T-helper 2 cell treated with Interferon-gamma antibody and Interleukin-4, amounts not matched to agents 100 ng/mL and 5 ng/mL, for 36 hours (primary cell): ENCODE measurements around the gene MYO1F. TPM values are rescaled to one million over a fixed set of nuclear protein-coding genes. Genes with fewer than 3 reads are reported as not detected.

ENCODE experiments used
- intact Hi-C: fragments of 100-400 bp; cut with micrococcal nuclease; formaldehyde crosslinking; loops from one replicate; pipeline ENCODE4 v1.15.1; 2023
- total RNA-seq: library from RNA; stranded (reverse); gene quantifications from 2 replicates; pipeline ENCODE4 v1.2.3, GENCODE V29; 2022

The MYO1F gene
- total RNA-seq, 1 donor from 2014 or later, result 385 TPM

DNA sequence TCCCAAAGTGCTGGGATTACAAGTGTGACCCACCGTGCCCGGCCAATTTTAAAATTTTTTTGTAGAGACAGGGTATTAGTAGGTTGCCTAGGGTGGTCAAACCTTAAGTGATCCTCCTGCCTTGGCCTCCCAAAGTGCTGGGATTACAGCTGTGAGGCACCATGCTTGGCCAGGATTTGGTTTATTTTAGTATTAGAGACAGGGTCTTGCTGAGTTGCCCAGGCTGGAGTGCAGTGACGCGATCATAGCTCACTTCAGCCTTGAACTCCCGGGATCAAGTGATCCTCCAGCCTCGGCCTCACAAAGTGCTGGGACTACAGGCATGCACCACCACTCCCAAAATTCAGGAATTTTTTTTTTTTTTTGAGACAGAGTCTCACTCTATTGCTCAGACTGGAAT, 57.9 kb downstream of the MYO1F start:
- intact Hi-C loops, result no loop called here

- intact Hi-C loops, result no loop called here
Observed at GRCh38 chr19:8518536-8518935, 58.7 kb downstream of the MYO1F start.

- intact Hi-C loops, result loop anchor here (1.0 kb wide), 1 partner anchor 30 kb away; no protein-coding TSS in a partner anchor
Observed at GRCh38 chr19:8517551-8518442, 59.4 kb downstream of the MYO1F start.

- intact Hi-C loops, result loop anchor here (1.0 to 2.0 kb wide), 2 partner anchors 54 to 125 kb away; partner anchors contain the start of gene RAB11B
Observed at GRCh38 chr19:8515317-8515716, 61.9 kb downstream of the MYO1F start.

DNA sequence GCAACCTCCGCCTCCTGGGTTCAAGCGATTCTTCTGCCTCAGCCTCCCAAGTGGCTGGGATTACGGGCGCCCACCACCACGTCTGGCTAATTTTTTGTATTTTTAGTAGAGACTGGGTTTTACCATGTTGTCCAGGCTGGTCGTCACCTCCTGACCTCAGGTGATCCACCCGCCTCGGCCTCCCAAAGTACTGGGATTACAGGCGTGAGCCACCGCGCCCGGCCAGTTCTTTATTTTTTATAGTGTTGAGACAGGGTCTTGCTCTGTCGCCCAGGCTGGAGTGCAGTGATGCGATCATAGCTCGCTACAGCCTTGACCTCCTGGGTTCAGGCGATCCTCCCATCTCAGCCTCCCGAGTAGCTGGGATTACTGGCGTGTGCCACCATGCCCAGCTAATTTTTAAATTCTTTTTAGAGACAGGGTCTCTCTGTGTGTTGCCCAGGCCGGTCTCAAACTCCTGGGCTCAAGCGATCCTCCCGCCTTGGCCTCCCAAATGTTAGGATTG, 62.7 kb downstream of the MYO1F start:
- intact Hi-C loops, result loop anchor here (1.0 to 2.0 kb wide), 2 partner anchors 55 to 124 kb away; partner anchors contain the start of gene RAB11B

GRCh38 chr19:8513687-8514504, 63.3 kb downstream of the MYO1F start, which contains the start of gene ZNF414:
TSS of gene ZNF414 (minus strand) at chr19:8514167. CDS start at chr19:8514046, 121 bp downstream.
- intact Hi-C loops, result loop anchor here (1.0 to 2.0 kb wide), 3 partner anchors 70 to 123 kb away; partner anchors contain the start of genes HNRNPM, MARCHF2 and RAB11B

DNA sequence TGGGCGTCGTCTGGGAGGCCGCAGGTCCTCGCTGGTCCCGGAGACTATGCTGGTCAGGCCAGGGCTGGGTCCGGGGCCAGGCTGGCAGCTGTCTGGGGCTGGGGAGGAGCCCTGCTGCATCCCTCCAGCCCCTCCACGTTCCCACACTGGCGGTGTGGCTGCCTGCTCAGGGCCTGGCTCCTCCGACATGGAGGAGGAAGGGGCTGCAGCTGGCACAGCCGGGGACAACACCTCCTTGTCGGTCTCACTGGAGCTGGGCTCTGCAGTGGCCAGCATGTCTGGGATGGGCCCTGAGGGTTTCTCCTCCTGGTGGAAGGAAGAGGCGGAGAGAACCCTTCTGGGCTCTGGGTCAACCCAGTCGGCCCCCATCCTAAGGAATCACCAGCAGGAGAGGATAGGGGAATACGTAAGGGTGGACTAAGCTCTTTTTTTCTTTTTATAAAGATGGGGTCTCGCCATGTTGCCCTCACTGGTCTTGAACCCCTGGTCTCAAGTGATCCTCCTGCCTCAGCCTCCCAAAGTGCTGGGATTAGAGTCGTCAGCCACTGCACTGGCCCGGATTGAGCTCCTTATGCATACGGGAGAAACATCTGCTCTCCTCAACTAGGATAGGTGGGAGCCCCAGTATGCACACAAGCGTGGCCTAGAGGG, 64.1 kb downstream of the MYO1F start:
- intact Hi-C loops, result loop anchor here (1.0 kb wide), 2 partner anchors 69 to 100 kb away; partner anchors contain the start of genes HNRNPM and MARCHF2

DNA sequence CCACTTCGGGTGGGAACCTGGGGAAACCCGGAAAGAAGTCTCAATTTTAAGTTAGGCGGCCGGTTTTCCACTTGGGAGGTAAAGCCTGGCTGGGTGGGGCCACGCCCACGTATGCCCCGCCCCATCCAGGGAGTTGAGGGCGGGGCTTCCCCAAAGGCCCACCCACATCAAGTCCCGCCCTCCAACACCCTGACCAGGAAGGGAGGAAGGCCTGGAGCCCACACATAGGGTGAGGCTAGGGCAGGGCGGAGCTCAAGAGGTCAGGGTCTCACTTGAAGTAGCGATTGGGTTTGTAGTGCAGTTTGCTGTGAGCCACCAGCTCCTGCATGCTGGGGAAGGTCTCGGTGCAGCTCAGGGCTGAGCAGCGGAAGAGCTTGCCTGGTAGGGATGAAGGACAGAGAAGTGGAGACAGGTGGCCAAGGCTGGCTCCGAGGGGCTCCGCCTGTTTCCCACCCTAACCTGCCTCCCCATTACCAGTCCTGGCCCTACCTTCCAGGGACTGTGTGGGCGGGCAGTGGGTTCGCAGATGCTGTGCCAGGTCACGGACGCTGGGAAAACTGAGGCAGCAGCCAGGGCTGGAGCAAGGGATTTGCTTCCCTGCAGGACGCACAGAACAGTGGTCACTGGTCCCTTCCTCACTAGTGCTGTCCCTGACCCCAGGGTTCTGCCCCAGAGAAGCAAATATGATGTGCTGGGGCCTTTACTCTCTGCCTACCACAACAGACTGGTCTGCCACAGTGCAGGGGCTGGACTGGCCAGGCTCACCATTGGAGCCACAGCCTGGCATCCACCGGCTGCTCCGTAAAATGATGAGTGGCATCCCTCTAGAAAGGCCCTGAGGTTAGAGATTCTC, 64.9 kb downstream of the MYO1F start:
- intact Hi-C loops, result no loop called here

DNA sequence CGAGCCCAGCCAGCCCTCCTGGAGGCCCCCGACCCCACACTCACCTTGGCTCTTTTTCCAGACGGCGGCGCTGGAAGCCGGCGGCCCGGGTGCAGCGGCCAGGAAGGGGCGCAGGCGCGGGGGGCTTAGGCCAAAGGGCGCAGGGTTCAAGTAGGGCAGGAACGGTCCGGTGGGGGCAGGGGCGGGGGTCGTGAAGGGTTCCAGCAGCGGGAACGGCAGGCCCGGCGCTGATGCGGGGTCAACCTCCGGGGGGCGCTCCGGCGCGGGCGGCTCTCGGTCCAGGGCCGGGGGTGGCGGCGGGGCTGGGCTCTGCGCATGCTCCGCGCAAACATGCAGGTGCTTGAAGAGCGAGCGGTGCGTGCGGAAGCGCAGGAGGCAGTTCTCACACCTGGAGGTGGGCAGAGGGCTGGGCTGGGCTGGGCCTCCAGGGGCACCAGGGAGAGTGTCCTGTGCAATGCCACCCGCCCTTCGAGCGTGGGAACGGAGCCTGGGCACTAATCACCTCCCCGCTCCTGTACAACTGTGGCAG, 65.6 kb downstream of the MYO1F start:
- intact Hi-C loops, result no loop called here

DNA sequence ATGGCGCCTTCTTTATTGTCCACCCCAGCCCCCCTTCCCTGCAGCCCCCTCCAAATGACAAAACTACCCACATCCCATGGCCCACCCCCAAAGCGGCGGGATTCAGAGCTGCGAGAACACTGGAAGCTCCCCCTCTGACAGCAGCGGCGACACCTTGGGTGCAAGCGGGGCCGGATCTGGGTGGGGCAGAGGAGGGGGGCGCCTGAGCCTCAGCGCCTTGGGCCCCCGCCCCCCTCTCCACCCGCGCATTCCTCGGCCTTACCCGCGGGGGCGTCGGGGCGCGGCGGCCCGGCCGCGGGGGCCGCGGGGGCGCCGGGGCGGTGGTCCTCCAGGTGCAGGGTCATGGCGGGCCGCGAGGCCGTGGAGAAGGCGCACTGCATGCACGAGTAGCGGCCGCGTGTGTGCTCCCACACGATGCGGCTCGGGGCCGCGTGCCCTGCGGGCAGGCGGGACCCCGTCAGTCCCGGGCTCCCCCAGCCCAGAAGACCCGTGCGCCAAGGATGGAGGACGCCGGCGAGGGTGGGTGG, 66.6 kb downstream of the MYO1F start:
- intact Hi-C loops, result no loop called here

GRCh38 chr19:8506402-8506957, 70.8 kb downstream of the MYO1F start:
- intact Hi-C loops, result no loop called here

DNA sequence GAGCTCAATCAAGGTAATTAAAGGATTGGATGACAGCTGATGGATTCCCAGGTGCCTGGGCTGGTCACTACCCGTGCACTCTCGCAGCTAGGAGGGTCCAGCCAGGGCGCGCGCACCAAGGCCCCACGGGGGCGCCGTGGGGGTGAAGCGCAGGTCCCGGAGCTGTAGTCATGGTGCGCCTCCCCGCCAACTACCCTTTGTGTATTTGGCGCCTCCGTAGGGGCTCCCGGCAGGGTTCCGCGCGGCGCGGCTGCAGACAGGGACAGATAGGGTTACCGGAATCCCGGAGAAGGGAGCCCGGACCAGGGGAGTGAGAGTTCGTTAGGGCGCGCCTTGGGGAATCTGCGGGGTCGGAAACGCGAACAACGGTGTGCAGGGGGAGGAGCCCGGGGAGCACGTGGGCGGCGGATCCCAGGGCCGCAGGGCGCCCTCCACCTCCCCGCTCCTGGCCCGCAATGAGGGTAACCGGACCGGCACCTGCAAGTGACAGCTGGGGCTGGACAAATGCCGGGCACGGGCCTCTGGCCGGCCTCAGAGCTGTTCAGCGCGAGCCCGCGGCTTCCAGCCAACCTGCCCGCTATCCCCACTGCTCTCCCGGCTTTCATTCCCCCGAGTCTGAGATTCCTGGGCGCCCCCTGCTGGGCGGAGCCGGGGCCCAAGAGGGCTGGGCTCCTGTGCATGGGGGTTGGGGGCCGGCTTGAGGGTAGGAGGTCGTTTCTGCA, 71.4 kb downstream of the MYO1F start:
- intact Hi-C loops, result no loop called here

- intact Hi-C loops, result no loop called here
Observed at GRCh38 chr19:8504919-8505318, 72.3 kb downstream of the MYO1F start.

- intact Hi-C loops, result no loop called here
Observed at GRCh38 chr19:8504171-8504570, 73.1 kb downstream of the MYO1F start.

- intact Hi-C loops, result no loop called here
Observed at GRCh38 chr19:8503510-8503909, 73.7 kb downstream of the MYO1F start.

GRCh38 chr19:8501981-8502380, 75.3 kb downstream of the MYO1F start:
- intact Hi-C loops, result no loop called here

DNA sequence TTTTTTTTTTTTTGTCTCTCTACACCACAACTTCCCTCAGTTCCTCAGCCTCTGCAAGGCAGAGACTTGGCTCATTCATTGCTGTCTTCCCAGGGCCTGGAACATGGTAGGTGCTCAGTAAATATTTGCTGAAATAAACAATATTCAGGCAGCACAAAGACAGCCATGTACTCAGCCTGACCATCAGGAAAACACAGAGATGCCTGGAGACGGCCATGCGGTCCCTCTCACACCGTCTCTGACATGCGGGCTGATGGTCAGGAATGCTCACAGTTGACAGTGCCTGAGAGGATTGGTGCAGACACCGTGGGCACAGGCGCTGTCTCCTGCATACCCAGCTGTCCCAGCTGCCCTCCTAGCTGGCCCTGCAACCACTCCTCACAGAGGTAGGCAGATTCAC, 75.7 kb downstream of the MYO1F start:
- intact Hi-C loops, result no loop called here

DNA sequence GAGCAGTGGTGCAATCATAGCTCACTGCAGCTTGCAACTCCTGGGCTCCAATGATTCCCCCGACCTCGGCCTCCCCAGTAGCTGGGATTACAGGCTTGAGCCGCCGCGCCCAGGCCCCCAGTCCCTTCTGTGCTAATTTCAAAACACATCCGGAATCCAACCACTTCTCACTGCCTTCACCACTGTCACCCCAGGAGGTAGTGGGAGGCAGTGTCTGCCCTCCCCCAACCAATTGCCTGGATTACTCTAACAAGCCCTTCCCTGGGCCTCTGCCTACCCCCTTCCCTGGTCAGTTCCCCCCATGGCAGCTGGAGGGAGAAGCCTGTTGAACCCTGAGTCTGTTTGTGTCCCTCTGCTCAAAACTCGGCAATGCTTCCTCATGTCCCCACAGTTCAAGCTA, 77.1 kb downstream of the MYO1F start:
- intact Hi-C loops, result no loop called here
